HepG2 (cell line): ENCODE measurements around the gene CCDC82. TPM values are rescaled to one million over a fixed set of nuclear protein-coding genes. Genes with fewer than 3 reads are reported as not detected.

Experiments
- CBX5 ChIP-seq: sonication (generic); formaldehyde crosslinking; IDR thresholded peaks from 2 replicates; pipeline ENCODE4 v1.4.0; 2020; ENCODE audit warnings: missing genetic modification reagents, borderline replicate concordance
- HOXA9 ChIP-seq: sonication (generic); formaldehyde crosslinking; IDR thresholded peaks from 2 replicates; pipeline ENCODE4 v1.8.1; 2022; ENCODE audit warnings: missing genetic modification reagents, mild to moderate bottlenecking, moderate library complexity, borderline replicate concordance
- JUN ChIP-seq: sonication (generic); formaldehyde crosslinking; IDR thresholded peaks from 2 replicates; pipeline ENCODE4 v1.4.0; 2020; ENCODE audit warnings: mild to moderate bottlenecking, missing genetic modification reagents
- KAT8 ChIP-seq: IDR thresholded peaks from 2 replicates; pipeline ENCODE4 v1.6.1; 2016; ENCODE audit warnings: missing genetic modification reagents, missing compliant biosample characterization
- MIXL1 ChIP-seq: IDR thresholded peaks from 2 replicates; pipeline ENCODE4 v1.6.1; 2016
- MLLT10 ChIP-seq: sonication (generic); formaldehyde crosslinking; IDR thresholded peaks from 2 replicates; pipeline ENCODE4 v1.4.0; 2020; ENCODE audit warnings: missing genetic modification reagents
- NKX3-1 ChIP-seq: sonication (generic); formaldehyde crosslinking; IDR thresholded peaks from 2 replicates; pipeline ENCODE4 v1.5.0; 2020; ENCODE audit warnings: missing genetic modification reagents
- PCBP2 ChIP-seq: fragments of 200-400 bp; formaldehyde crosslinking; optimal IDR thresholded peaks from 2 replicates; pipeline ENCODE3; 2018; ENCODE audit warnings: low read length, low read depth; ENCODE audit not compliant: poor library complexity, severe bottlenecking
- PRMT3 ChIP-seq: sonication (generic); formaldehyde crosslinking; IDR thresholded peaks from 2 replicates; pipeline ENCODE4 v1.8.1; 2022; ENCODE audit warnings: low read depth, mild to moderate bottlenecking, moderate library complexity, missing genetic modification reagents, borderline replicate concordance
- PTBP1 ChIP-seq: fragments of 200-400 bp; formaldehyde crosslinking; IDR thresholded peaks from 2 replicates; pipeline ENCODE4 v1.6.1; 2018; ENCODE audit warnings: low read length, low read depth; ENCODE audit not compliant: poor library complexity, severe bottlenecking
- RBM39 ChIP-seq: fragments of 200-400 bp; formaldehyde crosslinking; IDR thresholded peaks from one replicate; pipeline ENCODE4 v1.6.1; 2018; ENCODE audit warnings: antibody characterized with exemption, mild to moderate bottlenecking, low read depth, low read length; ENCODE audit not compliant: poor library complexity, severe bottlenecking
- SIN3A ChIP-seq: IDR thresholded peaks from 2 replicates; pipeline ENCODE4 v1.6.1; 2011; ENCODE audit warnings: low read depth, mild to moderate bottlenecking, control low read depth, low read length, borderline replicate concordance
- SRSF1 ChIP-seq: fragments of 200-400 bp; formaldehyde crosslinking; optimal IDR thresholded peaks from 2 replicates; pipeline ENCODE3; 2017; ENCODE audit warnings: mild to moderate bottlenecking, low read depth, low read length, moderate library complexity
- TFDP2 ChIP-seq: sonication (generic); formaldehyde crosslinking; IDR thresholded peaks from 2 replicates; pipeline ENCODE4 v1.4.0; 2020; ENCODE audit warnings: missing genetic modification reagents
- ZFYVE20 ChIP-seq: sonication (generic); formaldehyde crosslinking; IDR thresholded peaks from 2 replicates; pipeline ENCODE4 v1.8.0; 2023; ENCODE audit warnings: low read depth, mild to moderate bottlenecking, moderate library complexity, missing genetic modification reagents, borderline replicate concordance
- ZMYM3 ChIP-seq: sonication (generic); formaldehyde crosslinking; IDR thresholded peaks from 2 replicates; pipeline ENCODE4 v1.5.1; 2020; ENCODE audit warnings: mild to moderate bottlenecking, missing genetic modification reagents
- ZNF24 ChIP-seq: fragments of 450-650 bp; IDR thresholded peaks from 2 replicates; pipeline ENCODE4 v1.6.1; 2017; ENCODE audit warnings: antibody characterized with exemption, mild to moderate bottlenecking
- ZNF251 ChIP-seq: sonication (generic); formaldehyde crosslinking; IDR thresholded peaks from 2 replicates; pipeline ENCODE4 v1.9.0; 2021; ENCODE audit warnings: mild to moderate bottlenecking, missing genetic modification reagents
- ZNF260 ChIP-seq: sonication (generic); formaldehyde crosslinking; IDR thresholded peaks from 2 replicates; pipeline ENCODE4 v1.4.0; 2020; ENCODE audit warnings: missing genetic modification reagents, low read depth, mild to moderate bottlenecking, borderline replicate concordance
- ZNF333 ChIP-seq: sonication (generic); formaldehyde crosslinking; IDR thresholded peaks from 2 replicates; pipeline ENCODE4 v1.4.0; 2020; ENCODE audit warnings: mild to moderate bottlenecking, missing genetic modification reagents, borderline replicate concordance
- ZNF44 ChIP-seq: sonication (generic); formaldehyde crosslinking; IDR thresholded peaks from 2 replicates; pipeline ENCODE4 v1.5.1; 2020; ENCODE audit warnings: mild to moderate bottlenecking, missing genetic modification reagents
- ZNF496 ChIP-seq: sonication (generic); formaldehyde crosslinking; IDR thresholded peaks from 2 replicates; pipeline ENCODE4 v1.8.1; 2023; ENCODE audit warnings: mild to moderate bottlenecking, moderate library complexity, missing genetic modification reagents; ENCODE audit not compliant: insufficient replicate concordance
- ZNF572 ChIP-seq: sonication (generic); formaldehyde crosslinking; IDR thresholded peaks from 2 replicates; pipeline ENCODE4 v1.5.1; 2020; ENCODE audit warnings: mild to moderate bottlenecking, missing genetic modification reagents
- ZNF720 ChIP-seq: sonication (generic); formaldehyde crosslinking; IDR thresholded peaks from 2 replicates; pipeline ENCODE4 v1.4.0; 2020; ENCODE audit warnings: missing genetic modification reagents
- ZNF75D ChIP-seq: sonication (generic); formaldehyde crosslinking; IDR thresholded peaks from 2 replicates; pipeline ENCODE4 v1.8.1; 2023; ENCODE audit warnings: missing genetic modification reagents, mild to moderate bottlenecking, borderline replicate concordance
- ZNF781 ChIP-seq: sonication (generic); formaldehyde crosslinking; IDR thresholded peaks from 2 replicates; pipeline ENCODE4 v1.5.1; 2020; ENCODE audit warnings: borderline replicate concordance, mild to moderate bottlenecking, missing genetic modification reagents; ENCODE audit errors: not compliant biosample characterization
- ZNF784 ChIP-seq: sonication (generic); formaldehyde crosslinking; IDR thresholded peaks from 2 replicates; pipeline ENCODE4 v1.5.1; 2020; ENCODE audit warnings: missing genetic modification reagents, mild to moderate bottlenecking, borderline replicate concordance
- ZNF816 ChIP-seq: sonication (generic); formaldehyde crosslinking; IDR thresholded peaks from 2 replicates; pipeline ENCODE4 v1.8.0; 2022; ENCODE audit warnings: missing genetic modification reagents, mild to moderate bottlenecking, borderline replicate concordance
- ZSCAN29 ChIP-seq: sonication (generic); formaldehyde crosslinking; conservative IDR thresholded peaks from 2 replicates; pipeline ENCODE4 v1.4.0; 2020; ENCODE audit warnings: mild to moderate bottlenecking, missing genetic modification reagents
- polyA plus RNA-seq, 8 experiments: library from polyadenylated mRNA; depleted of rRNA in 3 of 8; stranded (reverse) in 7 of 8; unstranded in 1 of 8; fragments of >200 nt; fragmentation: Illumina TruSeq in 4 of 8; extraction: Trizol in 4 of 8; gene quantifications; 2 replicates each; pipeline versions ENCODE4 v1.2.1 to v1.2.3, GENCODE V29; 2011 to 2016; ENCODE audit warnings: low read depth in 4 of 8, missing spikeins in 1 of 8, mixed read lengths in 1 of 8; ENCODE audit not compliant: insufficient read depth in 1 of 8
- total RNA-seq, 5 experiments: library from RNA; depleted of rRNA; stranded (reverse); fragments of >200 nt; fragmentation: Illumina TruSeq; extraction: Trizol; gene quantifications; 2 replicates each; pipeline ENCODE4 v1.2.3, GENCODE V29; 2016; ENCODE audit warnings: low read depth in 1 of 5

CCDC82 gene
- total and polyA plus RNA-seq, 2 of the 13 experiments (the other 11 are each of a cell fraction or from before 2014, with no cell fraction given) = 19.7 to 25.7 TPM

GRCh38 chr11:96389720-96390487 lies at the start of gene CCDC82, which contains the start of gene JRKL (continued):
- TF ChIP-seq ZNF784 (CRISPR knock-in tag) = peak; percentile 81; the same call in 1 of the 2 replicates
- TF ChIP-seq ZFYVE20 = no peak
- TF ChIP-seq ZNF44 (CRISPR knock-in tag) = no peak
- peak; percentile 57; the same call in 1 of the 2 replicates for TF ChIP-seq HOXA9 (CRISPR knock-in tag)
- no peak for TF ChIP-seq ZNF572 (CRISPR knock-in tag)
- TF ChIP-seq KAT8 (CRISPR knock-in tag) = peak; percentile 72
- no peak for TF ChIP-seq PRMT3 (CRISPR knock-in tag)
- 0 out of 2 replicates have a peak, but pooled peaks have one; percentile 14 for TF ChIP-seq ZMYM3 (CRISPR knock-in tag)
- TF ChIP-seq ZNF251 (CRISPR knock-in tag) = no peak
- peak; percentile 98 for TF ChIP-seq ZNF816 (CRISPR knock-in tag)
- no peak for TF ChIP-seq ZNF720 (CRISPR knock-in tag)
- TF ChIP-seq PTBP1 = no peak
- no peak for TF ChIP-seq ZNF75D (CRISPR knock-in tag)
- TF ChIP-seq ZNF260 (CRISPR knock-in tag) = no peak
- no peak for TF ChIP-seq ZNF24
- no peak for TF ChIP-seq PCBP2
- no peak for TF ChIP-seq ZNF496
- 0 out of 2 replicates have a peak, but pooled peaks have one; percentile 46 for TF ChIP-seq CBX5
- TF ChIP-seq NKX3-1 (CRISPR knock-in tag) = no peak
- no peak for TF ChIP-seq SIN3A
- TF ChIP-seq RBM39 = peak; percentile 78
- TF ChIP-seq JUN = no peak
- TF ChIP-seq MIXL1 = 0 out of 2 replicates have a peak, but pooled peaks have one; percentile 23
- no peak for TF ChIP-seq ZNF333 (CRISPR knock-in tag)
- TF ChIP-seq TFDP2 (CRISPR knock-in tag) = peak; percentile 73; the same call in 1 of the 2 replicates
- TF ChIP-seq MLLT10 = no peak
- no peak for TF ChIP-seq SRSF1
- TF ChIP-seq ZNF781 (CRISPR knock-in tag) = no peak
- TF ChIP-seq ZSCAN29 (CRISPR knock-in tag) = no peak
